Fibroblast of peridontal ligament (primary cell): Measurements from ENCODE around the gene TIMP2.
"Not testable (repeated sequence)": the region's sequence is repeated elsewhere in the genome, so short reads cannot be mapped to it uniquely, and the experiment has no call there.

ENCODE experiments used
- DNase-seq: peaks from one replicate; pipeline ENCODE4 v3.0.0-alpha.2; 2010; ENCODE audit errors: extremely low read depth

TIMP2 gene, protein sequence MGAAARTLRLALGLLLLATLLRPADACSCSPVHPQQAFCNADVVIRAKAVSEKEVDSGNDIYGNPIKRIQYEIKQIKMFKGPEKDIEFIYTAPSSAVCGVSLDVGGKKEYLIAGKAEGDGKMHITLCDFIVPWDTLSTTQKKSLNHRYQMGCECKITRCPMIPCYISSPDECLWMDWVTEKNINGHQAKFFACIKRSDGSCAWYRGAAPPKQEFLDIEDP

DNA sequence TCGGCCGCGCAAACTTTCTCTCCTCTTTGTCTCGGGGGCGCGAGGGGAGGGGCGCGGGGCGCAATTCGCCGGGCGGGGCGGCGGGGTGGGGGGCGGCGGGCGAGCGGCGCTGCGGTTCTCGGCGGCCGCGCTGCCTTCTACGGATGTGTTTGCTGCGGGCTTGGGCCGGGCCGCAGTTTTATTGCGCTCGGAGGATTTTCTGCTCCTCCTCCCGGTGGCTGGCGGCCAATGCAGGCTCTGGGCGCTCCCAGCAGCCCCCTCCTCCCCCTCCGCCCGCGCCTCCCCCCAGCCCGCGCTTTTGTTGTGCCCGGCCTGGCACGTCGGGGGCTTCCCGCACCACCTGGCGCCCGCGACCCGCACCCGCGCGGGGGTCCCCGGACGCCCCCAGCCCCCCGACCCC is at the start of gene TIMP2:
TIMP2 (minus strand) TSS at position 154 of the 400 bp plus-strand sequence. CDS start 299 bp downstream, outside the sequence.
- peak; percentile 85 for DNase-seq

DNA sequence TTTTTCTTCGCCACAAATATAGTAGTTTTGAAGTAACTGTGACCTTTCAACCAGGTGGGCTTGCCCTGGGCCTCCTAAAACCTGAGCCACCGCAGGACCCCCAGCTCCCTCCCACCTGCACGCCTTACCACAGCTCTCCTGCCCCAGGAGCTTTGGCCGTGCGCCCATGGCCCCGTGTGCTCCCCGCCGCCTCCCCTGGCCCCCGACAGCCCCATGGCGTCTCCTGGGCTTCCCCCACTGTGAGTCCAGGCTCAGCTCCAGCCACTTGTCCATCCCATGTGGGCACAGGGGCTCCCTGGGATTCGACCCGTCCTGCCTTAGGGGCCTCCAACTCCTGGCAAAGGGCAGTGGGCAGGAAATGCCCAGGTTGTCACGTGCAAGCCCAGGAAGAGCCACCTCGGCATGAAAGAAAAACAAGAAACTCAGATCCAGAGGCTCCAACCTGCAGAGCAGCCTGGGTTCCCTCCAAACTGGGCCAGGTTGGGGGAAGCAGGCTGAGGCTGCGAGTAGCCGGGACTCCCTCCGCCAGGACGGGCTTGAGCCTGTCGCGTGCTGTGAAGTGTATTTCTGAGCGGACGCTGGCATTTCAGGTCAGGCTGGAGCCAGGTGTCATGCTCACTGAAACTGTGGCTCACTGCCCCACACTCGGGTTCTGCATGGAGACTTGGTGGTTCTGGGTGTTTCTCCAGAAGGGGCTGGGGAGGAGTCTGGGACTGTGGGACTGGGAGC is 48.8 kb upstream of the TIMP2 start:
- DNase-seq = no peak

DNA sequence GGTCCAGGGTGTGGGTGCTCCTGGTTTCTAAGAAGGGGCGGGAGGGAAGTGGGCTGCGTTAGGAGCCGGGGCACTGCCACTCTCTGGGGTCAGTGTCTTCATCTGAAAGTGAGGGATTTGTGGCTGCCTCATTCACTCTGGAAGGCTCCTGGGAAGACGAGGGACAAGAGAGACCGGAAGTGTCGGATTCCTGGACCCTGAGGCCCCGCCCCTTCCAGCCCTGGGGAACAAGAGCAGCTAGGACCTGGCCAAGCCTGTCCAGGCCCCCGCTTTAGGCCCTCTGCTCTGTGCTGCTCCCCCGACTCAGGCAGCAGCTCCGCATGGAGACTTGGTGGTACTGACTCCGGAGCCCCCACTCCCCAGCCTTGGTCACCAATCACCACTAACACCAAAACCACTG is 48.0 kb upstream of the TIMP2 start:
- no peak for DNase-seq

DNA sequence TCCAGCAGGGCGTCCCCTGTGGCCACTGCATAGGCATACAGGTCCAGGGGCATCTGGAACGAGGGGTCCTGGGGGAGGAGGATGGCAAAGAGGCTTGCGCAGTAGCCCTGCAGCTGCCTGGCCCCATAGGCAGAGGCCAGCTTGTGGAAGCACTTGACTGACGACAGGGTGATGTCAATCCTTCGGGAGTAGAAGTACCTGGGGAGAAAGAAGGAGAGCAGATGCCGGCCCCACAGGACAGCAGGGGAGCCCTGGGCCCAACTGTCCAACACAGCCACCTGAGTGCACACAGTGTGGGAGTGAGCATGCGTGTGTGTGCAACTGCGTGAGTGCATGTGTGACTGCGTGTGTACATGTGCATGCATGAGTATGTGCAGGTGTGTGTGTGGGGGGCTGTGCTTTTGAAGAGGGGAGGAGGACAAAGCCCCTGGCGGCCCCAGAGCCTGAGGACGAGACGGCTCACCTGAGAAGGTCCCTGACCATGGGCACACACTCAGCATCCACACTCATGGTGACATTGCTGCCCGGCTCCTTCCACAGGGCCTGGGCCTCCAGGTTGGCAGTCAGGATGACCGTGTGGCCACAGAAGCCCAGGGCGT is 47.4 kb upstream of the TIMP2 start:
- no peak for DNase-seq

DNA sequence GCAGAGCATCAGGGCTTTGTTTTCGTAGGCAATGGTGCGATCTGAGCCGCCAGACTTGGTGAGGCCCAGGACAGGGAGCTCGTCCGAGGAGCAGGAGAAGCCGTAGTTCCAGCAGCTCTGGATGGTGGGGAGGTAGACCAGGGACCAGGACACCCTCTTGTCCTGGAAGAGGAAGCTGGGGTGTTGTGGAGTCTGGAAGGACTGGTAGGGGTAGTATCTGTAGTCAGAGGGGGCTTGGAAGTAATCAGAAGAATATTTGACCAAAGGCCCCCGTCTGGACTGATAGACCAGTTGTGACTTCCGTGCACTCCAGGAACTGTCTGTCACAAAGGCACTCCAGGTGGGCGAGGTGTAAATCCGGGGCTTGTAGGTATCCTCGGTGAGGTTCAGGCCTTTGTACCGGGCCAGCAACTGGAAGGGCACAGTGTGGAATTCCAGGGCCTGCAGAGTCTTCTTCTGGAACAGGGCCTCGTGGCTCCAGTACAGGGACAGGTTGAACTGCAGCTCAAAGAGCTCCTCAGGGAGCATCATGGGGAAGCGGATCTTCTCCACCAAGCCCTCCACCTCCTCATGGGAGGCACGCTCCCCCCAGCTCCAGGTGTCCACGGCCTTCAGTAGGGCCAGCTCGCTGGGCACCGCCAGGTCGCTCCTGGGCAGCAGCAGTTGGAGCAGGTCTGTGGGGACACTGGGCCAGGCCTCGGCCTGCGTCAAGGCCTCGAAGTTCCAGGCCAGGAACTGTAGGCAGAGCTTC is 46.7 kb upstream of the TIMP2 start:
- no peak for DNase-seq

DNA sequence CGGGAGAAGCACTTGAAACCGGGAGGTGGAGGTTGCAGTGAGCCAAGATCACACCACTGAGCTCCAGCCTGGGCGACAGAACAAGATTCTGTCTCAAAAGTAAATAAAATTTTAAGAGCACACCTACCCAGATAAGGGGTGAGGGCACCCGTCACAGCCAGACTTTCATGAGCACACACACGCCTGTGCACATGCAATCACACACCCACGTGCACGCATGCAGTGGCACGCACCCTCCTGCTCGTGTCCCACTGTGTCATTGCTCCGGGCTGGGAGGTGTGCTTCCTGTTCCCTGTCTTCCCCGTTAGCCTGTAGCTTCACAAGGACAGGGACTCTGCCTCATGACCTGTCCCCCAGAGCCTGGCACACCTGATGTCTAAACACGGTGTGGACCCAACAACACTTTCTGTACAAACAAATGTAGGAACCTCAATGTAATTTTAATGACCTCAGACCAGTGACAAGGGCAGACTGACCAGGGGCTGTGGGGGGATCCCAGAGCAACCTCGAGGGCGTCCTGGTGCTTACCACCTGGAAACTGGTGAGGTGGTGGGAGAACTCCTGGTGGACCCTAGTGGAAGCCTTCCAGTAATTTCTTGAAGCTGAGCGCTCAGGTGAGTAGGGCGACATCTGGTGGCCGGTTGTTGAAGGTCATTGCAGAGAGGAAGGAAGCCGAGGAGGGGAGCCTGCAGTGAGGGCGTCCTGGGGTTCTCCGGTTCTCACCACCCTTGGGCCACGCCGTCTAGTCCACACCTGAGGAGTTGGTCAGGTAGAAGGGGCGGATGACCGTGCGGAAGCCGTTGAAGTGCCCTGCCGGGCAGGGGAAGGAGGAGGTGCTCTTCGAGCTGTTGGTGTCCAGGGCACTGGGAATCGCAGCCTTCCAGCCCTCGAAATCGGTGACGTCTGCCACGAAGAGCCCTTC is 45.9 kb upstream of the TIMP2 start:
- peak; percentile 75 for DNase-seq

DNA sequence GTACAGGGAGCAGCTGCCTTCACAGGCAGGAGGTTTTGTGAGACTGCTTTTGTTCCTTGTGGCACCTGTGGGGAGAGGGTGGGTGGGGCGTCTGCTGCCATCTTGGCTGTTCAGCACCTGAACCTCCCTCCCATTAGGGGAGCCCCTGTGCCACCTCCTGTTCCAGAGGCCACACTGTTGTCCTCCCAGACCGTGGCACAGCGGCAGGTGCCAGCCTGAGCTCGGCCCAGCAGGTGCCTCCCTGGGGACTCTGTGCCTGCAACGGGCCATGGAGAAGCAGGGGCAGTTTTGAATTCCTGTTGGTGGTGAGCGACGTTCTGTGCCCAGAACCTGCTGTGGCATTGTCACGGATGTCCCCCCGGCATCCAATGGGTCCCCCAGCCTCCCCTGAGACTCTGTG is 44.7 kb upstream of the TIMP2 start:
- no peak for DNase-seq

DNA sequence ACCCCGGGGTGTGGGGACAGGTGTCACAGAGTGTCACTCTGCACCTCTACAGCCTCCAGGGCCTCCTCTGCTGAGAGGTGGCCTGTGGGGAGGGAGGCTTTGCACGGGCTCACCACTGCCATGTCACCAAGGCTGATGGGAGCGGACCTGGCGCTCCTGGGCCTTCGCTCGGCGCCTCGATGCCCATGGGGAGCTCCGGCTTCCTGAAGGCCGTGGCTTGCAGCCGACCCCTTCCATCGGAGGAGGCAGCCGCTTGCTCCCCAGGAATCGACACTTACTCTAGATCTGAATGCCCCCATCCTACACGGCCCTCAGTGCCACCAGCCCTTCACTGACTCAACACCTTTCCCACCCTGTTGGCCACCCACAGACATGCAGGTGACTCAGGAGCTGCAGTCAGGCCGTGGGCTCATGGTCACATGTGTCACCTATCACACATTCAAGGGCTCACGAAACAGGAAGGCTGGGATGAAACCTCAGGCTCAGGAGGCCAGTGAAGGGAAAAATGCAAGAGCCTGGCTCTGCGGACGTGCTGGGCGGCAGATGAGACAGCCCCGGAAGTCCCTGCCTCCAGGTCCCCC is 42.7 kb upstream of the TIMP2 start:
- DNase-seq = no peak

DNA sequence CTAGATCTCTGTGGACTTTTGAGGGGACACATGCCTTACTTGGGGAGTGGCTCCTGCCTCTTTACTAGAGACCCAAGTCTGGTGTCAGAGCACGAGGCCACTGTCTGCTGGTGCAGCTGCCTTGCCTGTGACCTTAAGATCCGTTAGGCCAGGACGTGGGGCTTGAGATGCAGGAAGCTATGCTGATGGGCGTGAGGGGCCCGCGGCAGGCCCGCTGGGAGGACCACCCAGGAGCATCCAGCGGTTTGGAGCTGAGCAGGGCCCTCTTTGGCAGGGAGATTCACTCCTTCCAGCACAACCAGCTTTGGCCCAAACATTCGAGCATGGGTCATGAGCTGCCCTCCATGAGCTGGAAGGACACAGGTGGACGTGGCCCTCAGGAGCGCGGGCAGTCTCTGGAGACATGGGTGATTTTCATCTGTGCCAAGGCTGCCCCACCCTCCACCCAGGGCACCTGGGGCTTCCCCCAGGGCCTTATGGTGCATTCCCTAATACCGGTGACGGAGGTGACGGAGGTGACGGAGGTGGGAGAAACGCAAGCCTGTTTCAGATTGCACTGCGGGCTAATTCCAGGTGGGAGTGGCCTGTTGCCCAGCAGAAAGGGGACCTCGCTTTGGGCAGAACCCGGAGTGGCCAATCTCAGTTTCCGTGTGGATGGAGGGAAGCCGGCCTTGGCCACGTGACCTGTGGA is 41.9 kb upstream of the TIMP2 start:
- no peak for DNase-seq

DNA sequence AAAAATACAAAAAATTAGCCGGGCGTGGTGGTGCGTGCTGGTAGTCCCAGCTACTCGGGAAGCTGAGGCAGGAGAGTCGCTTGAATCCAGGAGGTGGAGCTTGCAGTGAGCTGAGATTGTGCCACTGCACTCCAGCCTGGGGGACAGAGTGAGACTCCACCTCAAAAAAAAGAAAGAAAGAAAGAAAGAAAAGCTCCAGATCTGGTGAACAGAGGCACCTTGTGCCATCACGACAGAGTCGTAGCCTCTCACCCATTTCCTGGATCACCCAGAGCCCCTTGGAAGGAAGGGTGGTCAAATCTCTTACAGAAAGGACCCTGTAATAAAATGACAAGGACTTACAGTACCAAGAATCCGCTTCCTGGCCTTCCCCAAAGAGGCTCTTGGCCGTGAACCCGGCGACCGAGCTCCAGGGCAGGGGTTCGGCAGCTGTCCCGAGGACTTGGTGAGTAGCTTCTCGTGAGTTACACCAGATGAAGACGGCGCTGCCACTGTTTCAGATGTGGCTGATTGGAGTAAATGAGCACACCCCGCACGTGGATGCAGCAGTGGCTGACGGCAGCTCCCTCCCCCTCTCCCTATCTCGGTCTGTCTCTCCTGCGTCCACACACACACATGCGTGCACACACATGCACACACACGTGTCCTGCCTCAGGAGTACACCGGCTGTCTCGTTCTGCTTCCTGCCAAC is 41.1 kb upstream of the TIMP2 start:
- DNase-seq = no peak

DNA sequence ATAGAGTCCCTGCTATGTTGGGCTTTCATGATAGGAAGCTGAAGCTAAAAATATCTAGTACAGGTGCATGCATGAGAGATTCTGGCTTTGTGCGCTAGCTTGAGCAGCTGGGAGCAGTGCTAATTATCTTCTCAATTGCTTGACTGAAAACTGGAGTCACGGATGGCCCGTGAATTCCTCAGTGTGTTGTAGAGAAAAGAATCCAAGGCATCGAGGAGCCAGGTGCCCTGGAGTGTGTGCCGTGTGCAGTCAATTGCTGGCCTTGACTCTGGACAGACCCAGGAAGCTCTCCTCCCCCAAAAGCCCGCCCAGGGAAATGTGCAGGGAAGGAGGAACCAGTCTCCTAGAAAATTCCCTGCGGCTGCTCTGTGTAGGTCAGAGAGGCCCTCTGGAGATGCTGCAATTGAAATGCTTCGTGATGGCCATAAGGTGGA is 40.3 kb upstream of the TIMP2 start:
- DNase-seq = no peak

DNA sequence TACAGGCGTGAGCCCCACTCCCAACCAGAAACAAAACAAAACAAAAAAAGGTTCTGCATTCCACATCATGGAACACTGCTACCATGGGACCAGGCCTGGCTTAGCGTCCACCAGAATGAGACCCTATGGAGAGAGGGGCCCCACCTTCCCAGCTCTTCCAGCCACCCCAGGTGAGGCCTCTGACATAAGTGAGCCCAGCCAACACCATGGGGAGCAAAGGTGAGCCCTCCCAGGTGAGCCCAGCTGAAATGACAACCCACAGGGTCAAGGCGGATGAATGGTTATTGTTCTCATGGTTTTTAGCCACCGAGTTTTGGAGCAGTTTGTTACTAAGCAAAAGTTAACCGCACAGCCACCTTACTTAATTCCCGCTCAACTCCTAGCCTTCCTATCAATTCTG is 38.2 kb upstream of the TIMP2 start:
- no peak for DNase-seq

DNA sequence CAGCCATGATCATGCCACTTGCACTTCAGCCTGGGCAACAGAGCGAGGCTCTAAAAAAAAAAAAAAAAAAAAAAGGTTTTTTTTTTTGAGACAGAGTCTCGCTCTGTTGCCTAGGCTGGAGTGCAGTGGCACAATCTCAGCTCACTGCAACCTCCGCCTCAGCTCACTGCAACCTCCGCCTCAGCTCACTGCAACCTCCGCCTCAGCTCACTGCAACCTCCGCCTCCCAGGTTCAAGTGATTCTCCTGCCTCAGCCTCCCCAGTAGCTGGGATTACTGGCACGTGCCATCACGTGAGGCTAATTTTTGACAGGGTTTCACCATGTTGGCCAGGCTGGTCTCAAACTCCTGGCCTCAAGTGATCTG is 37.8 kb upstream of the TIMP2 start:
- not testable (repeated sequence) for DNase-seq

DNA sequence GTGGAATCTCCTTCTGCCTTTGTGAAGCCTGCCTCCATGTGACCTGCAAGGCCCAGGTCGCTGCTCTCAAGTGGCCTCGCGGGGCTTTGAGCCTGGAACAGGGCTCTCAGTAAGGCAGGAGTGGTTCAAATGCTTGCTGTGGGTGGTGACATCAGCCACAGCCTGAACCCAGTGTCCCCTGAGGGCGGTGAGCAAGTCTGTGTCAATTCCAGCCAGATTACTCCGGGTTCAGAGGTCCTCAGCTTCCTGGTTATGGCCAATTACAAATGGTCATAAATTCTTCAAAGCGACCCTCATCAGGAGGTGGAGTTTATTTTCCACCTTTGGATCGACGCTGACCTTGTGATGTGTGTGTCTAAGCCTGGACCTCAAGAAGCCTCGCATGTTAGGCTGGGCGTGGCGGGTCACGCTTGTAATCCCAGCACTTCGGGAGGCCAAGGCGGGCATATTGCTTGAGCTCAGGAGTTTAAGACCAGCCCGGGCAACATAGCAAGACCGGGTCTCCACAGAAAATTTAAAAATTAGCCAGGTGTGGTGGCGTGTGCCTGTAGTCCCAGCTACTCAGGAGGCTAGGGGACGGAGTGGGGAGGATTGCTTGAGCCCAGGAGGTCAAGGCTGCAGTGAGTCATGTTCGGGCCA is 37.3 kb upstream of the TIMP2 start:
- no peak for DNase-seq

DNA sequence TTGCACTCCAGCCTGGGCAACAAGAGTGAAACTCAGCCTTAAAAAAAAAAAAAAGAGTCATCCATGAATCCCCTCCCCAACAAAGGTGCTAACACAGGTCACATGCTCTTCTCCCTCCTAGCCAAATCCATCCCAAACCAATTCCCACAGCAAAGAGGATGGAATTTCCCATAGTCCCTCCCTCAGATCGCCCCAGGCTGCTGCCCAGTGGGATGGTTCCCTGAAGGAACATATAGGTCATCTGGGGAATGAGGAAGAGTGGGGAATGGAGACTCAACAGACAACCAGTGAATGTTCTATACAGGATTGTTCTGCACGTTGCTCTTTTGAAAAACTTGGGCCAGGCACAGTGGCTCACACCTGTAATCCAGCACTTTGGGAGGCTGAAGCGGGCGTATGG is 36.4 kb upstream of the TIMP2 start:
- no peak for DNase-seq

DNA sequence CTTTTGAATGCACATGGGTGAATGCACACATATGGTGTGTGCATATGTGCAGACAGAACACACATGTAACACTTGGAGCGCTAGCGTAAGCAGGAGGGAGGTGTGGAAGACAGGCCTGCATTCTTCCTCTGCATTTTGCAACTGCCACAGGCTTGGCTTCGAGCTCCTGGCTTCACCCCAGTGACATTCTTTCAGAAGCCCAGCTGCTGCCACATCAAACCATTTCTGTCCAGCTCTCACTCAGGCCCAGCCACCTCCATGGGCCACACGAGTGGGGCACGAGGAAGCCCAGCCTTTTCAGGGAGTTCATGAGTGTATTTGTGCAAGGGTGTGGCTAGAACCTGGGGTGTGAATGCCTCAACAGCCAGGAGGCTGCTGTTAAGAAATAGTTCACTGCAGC is 35.7 kb upstream of the TIMP2 start:
- DNase-seq = no peak

DNA sequence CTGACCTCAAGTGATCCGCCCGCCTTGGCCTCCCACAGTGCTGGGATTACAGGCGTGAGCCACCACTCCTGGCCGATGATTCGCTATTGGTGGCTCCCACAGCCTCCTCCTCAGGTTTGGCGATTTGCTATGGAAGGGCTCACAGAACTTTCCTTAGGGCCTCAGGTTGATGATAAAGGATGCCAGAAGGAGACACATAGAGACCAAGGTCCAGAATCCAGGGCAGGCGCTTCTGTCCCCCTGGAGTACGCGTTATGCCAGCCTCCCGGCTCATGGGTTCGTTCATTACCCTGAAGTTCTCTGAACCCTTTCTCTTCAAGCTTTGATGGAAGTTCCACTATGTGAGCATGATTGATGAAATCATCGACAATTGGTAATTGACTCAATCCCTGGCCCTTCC is 34.6 kb upstream of the TIMP2 start:
- no peak for DNase-seq

DNA sequence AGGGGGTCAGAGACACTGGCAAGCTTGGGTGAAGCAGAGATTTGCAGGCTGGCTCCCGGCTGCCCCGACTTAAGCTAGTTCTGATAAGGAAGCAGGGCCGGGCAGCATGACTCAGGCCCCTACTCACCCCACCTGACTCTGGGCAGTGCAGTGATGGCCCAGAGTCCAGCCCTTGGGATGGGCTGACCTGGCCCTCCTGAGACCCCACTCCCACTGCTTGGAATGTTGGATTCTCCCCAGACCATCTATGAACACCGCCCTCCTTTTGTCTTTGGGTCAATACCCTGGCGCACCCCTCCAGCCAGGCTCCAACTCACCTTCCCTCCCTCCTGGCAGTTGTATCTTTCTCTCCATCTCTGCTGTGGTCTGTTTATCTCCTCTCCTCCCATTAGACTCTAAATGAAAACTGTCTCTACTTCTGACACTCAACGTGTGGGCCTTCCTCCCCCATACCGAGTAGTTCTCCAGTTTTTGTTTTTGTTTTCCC is 33.5 kb upstream of the TIMP2 start:
- no peak for DNase-seq

DNA sequence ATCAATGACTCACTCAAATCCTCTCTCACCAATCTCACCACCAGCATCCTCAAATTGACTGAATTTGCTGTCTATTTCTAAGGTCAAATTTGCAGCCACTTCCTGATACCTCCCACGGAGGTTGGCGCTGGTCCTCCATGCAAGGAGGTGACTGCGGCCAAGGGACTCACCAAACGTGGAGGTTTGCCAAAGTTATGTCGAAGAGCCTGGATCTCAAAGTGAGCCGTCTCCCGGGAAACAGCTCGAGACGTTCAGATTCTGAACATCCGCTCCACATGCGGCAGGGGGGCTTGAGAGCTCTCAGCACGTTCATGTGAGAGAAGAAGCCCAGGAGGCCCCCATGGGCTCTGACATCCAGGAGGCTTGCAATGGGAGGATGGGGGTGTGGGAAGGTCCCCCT is 31.9 kb upstream of the TIMP2 start:
- peak; percentile 42 for DNase-seq
